K562 (cell line): ENCODE results near the gene ENO2.

Source experiments
- BDP1 ChIP-seq: IDR thresholded peaks from 3 replicates; pipeline ENCODE4 v1.6.1; 2011; ENCODE audit not compliant: insufficient read length, insufficient read depth
- CHD7 ChIP-seq: fragments of 200-600 bp; sonication (generic); IDR thresholded peaks from one replicate; pipeline ENCODE4 v1.6.1; 2012; ENCODE audit warnings: mild to moderate bottlenecking, low read depth, low read length, inconsistent platforms
- DEAF1 ChIP-seq: fragments of 450-650 bp; formaldehyde crosslinking; IDR thresholded peaks from 2 replicates; pipeline ENCODE4 v1.4.0; 2020; ENCODE audit warnings: mild to moderate bottlenecking, moderate library complexity
- ETV6 ChIP-seq, 3 experiments: fragments of 150-350 bp in 1 of 3; sonication (generic) in 1 of 3; formaldehyde crosslinking in 1 of 3; IDR thresholded peaks; 2 replicates each; pipeline versions ENCODE4 v1.6.1 to v1.8.0; 2014 to 2022; ENCODE audit warnings: borderline replicate concordance in 2 of 3, low read depth in 2 of 3, antibody characterized with exemption in 1 of 3, low read length in 1 of 3, mild to moderate bottlenecking in 1 of 3, missing genetic modification reagents in 1 of 3
- FOXM1 ChIP-seq, 2 experiments: fragments of 450-650 bp in 1 of 2; sonication (generic) in 1 of 2; formaldehyde crosslinking in 1 of 2; IDR thresholded peaks; 2 replicates each; pipeline versions ENCODE4 v1.6.1 to v1.9.0; 2017 to 2022; ENCODE audit warnings: low read depth in 2 of 2, mild to moderate bottlenecking in 2 of 2, missing genetic modification reagents in 1 of 2, moderate library complexity in 1 of 2
- HDGF ChIP-seq: fragments of 450-650 bp; IDR thresholded peaks from 2 replicates; pipeline ENCODE4 v1.6.1; 2016
- RBFOX2 ChIP-seq: fragments of 200-400 bp; formaldehyde crosslinking; IDR thresholded peaks from 2 replicates; pipeline ENCODE4 v1.6.1; 2017; ENCODE audit warnings: low read depth, mild to moderate bottlenecking, low read length, moderate library complexity
- TCF7L2 ChIP-seq: fragments of 150-350 bp; IDR thresholded peaks from 2 replicates; pipeline ENCODE4 v1.6.1; 2016; ENCODE audit warnings: low read depth, mild to moderate bottlenecking, low read length, moderate library complexity
- TOE1 ChIP-seq, 2 experiments: fragments of 450-650 bp in 1 of 2; sonication (generic) in 1 of 2; formaldehyde crosslinking in 1 of 2; IDR thresholded peaks; 2 replicates each; pipeline versions ENCODE4 v1.7.1 to v1.8.0; 2016 to 2022; ENCODE audit warnings: borderline replicate concordance in 2 of 2, mild to moderate bottlenecking in 2 of 2, antibody characterized with exemption in 1 of 2, inconsistent platforms in 1 of 2, low read depth in 1 of 2, missing genetic modification reagents in 1 of 2, moderate library complexity in 1 of 2
- TF ChIP-seq, protein P1 (sequence below): sonication (generic); formaldehyde crosslinking; IDR thresholded peaks from 2 replicates; pipeline ENCODE4 v1.8.1; 2022; ENCODE audit warnings: missing genetic modification reagents

GRCh38 chr12:6884539-6884938 lies 29.8 kb upstream of the ENO2 start:
- no peak for TF ChIP-seq TOE1 (IDR thresholded peaks at IDR 0.05; ENCODE audit: borderline replicate concordance)
- TF ChIP-seq TOE1 (CRISPR knock-in tag; IDR thresholded peaks at IDR 0.05; ENCODE audit: borderline replicate concordance, low read depth), result no peak
- TF ChIP-seq, protein P1, sequence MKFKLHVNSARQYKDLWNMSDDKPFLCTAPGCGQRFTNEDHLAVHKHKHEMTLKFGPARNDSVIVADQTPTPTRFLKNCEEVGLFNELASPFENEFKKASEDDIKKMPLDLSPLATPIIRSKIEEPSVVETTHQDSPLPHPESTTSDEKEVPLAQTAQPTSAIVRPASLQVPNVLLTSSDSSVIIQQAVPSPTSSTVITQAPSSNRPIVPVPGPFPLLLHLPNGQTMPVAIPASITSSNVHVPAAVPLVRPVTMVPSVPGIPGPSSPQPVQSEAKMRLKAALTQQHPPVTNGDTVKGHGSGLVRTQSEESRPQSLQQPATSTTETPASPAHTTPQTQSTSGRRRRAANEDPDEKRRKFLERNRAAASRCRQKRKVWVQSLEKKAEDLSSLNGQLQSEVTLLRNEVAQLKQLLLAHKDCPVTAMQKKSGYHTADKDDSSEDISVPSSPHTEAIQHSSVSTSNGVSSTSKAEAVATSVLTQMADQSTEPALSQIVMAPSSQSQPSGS (CRISPR knock-in tag), result no peak
- no peak for TF ChIP-seq BDP1
- TF ChIP-seq TCF7L2, result no peak
- no peak for TF ChIP-seq CHD7
- no peak for TF ChIP-seq ETV6 (IDR thresholded peaks at IDR 0.05; ENCODE audit: borderline replicate concordance in 1 of 2, low read depth in 2 of 2, low read length in 1 of 2)
- no peak for TF ChIP-seq ETV6 (CRISPR knock-in tag; IDR thresholded peaks at IDR 0.05; ENCODE audit: borderline replicate concordance)
- no peak for TF ChIP-seq RBFOX2
- no peak for TF ChIP-seq FOXM1 (IDR thresholded peaks at IDR 0.05; ENCODE audit: low read depth)
- TF ChIP-seq FOXM1 (CRISPR knock-in tag; IDR thresholded peaks at IDR 0.05; ENCODE audit: low read depth), result no peak
- TF ChIP-seq HDGF, result no peak
- TF ChIP-seq DEAF1 (CRISPR knock-in tag), result no peak
